HG03460 (cell line): ENCODE measurements around the gene CACNB3.
"Not testable (repeated sequence)": the region's sequence is repeated elsewhere in the genome, so short reads cannot be mapped to it uniquely, and the experiment has no call there.

Source experiments
- ATAC-seq: cut with Tn5 transposase; IDR thresholded peaks from one replicate; pipeline ENCODE4 v1.9.1; 2021; ENCODE audit not compliant: unreplicated experiment

CACNB3 gene

GRCh38 chr12:48852734-48853688 is 34.7 kb downstream of the CACNB3 start:
- ATAC-seq: peak; percentile 41

GRCh38 chr12:48854488-48854887 is 36.2 kb downstream of the CACNB3 start:
- ATAC-seq: no peak

GRCh38 chr12:48854932-48855331 is 36.6 kb downstream of the CACNB3 start:
- not testable (repeated sequence) for ATAC-seq

GRCh38 chr12:48856379-48856778 is 38.1 kb downstream of the CACNB3 start:
- ATAC-seq: no peak

GRCh38 chr12:48857278-48857994 is 39.1 kb downstream of the CACNB3 start:
- ATAC-seq: no peak

GRCh38 chr12:48858043-48858442 is 39.7 kb downstream of the CACNB3 start:
- ATAC-seq: no peak

GRCh38 chr12:48859607-48860006 is 41.3 kb downstream of the CACNB3 start:
- ATAC-seq: no peak

GRCh38 chr12:48860236-48860635 is 41.9 kb downstream of the CACNB3 start:
- ATAC-seq: not testable (repeated sequence)

- no peak for ATAC-seq
Measured at GRCh38 chr12:48861111-48861510, 42.8 kb downstream of the CACNB3 start.

- ATAC-seq: no peak
Measured at GRCh38 chr12:48862760-48863159, 44.5 kb downstream of the CACNB3 start.

- ATAC-seq: no peak
Measured at GRCh38 chr12:48863291-48863690, 45.0 kb downstream of the CACNB3 start.

GRCh38 chr12:48865281-48866051 is 47.2 kb downstream of the CACNB3 start, which contains the start of gene RND1:
RND1 (minus strand) TSS chr12:48865870; CDS start chr12:48865767, 103 bp downstream.
- ATAC-seq: peak; percentile 90

- peak; percentile 45 for ATAC-seq
Measured at GRCh38 chr12:48866052-48866711, 47.9 kb downstream of the CACNB3 start.

- ATAC-seq: no peak
Measured at GRCh38 chr12:48868451-48868850, 50.2 kb downstream of the CACNB3 start.

GRCh38 chr12:48869191-48869590 is 50.9 kb downstream of the CACNB3 start:
- ATAC-seq: no peak

GRCh38 chr12:48873096-48873495 is 54.8 kb downstream of the CACNB3 start:
- ATAC-seq: no peak

GRCh38 chr12:48873534-48873933 is 55.2 kb downstream of the CACNB3 start:
- ATAC-seq: not testable (repeated sequence)

- ATAC-seq: no peak
Measured at GRCh38 chr12:48875944-48876515, 57.7 kb downstream of the CACNB3 start.
